ENCODE measurements around the gene AURKA. TPM values are rescaled to one million over a fixed set of nuclear protein-coding genes. Genes with fewer than 3 reads are reported as not detected.
"Not testable (repeated sequence)": the region's sequence is repeated elsewhere in the genome, so short reads cannot be mapped to it uniquely, and the experiment has no call there.

AURKA gene
- total RNA-seq, 1 donor from 2014 or later = 14.3 TPM

DNA sequence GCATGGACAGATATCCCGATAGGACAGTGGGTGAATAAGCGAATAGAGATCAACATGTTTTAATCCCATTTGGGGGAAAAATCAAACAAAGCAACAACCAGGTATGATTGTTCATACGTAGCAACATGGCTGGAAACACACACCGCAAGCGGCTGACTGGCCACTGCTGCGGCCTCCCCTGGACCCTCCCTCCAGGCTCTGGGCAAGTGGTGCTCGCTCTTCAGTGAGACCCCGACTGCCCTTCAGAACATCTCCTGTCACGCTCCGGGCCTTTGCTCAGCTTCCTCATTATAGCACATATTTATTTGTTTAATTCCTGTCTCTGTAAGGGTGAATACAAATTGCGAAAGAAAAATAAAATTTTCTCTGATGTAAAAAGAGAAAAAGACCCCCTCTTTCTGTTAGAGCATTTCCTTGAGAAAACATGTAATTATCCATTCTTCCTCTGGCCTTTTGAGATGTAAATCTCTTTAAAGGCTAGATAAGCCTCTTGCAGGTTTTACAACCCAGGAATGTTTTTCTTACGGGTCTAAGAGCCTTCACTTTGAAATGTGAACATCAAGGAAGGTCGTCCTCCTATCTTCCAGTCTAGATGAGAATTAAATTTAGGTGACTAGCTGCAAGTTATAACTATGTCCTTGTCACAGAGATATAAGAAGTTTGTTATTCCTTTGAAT lies 44.2 kb downstream of the AURKA start:
- Mint-ChIP-seq H3K27ac (ENCODE audit: unreplicated experiment) (no peak overlapping the region), H3K4me3 (ENCODE audit: unreplicated experiment) (no peak overlapping the region), H3K27me3 (ENCODE audit: unreplicated experiment) (peaks cover 4% of the 10 kb centered on the region), H3K36me3 (ENCODE audit: low read depth, unreplicated experiment) (no peaks in the 10 kb centered on the region), H3K9me3 (ENCODE audit: unreplicated experiment) (no peaks in the 10 kb centered on the region), H3K4me1 (ENCODE audit: unreplicated experiment) (peaks cover 12% of the 10 kb centered on the region)
- TF ChIP-seq, protein P1, sequence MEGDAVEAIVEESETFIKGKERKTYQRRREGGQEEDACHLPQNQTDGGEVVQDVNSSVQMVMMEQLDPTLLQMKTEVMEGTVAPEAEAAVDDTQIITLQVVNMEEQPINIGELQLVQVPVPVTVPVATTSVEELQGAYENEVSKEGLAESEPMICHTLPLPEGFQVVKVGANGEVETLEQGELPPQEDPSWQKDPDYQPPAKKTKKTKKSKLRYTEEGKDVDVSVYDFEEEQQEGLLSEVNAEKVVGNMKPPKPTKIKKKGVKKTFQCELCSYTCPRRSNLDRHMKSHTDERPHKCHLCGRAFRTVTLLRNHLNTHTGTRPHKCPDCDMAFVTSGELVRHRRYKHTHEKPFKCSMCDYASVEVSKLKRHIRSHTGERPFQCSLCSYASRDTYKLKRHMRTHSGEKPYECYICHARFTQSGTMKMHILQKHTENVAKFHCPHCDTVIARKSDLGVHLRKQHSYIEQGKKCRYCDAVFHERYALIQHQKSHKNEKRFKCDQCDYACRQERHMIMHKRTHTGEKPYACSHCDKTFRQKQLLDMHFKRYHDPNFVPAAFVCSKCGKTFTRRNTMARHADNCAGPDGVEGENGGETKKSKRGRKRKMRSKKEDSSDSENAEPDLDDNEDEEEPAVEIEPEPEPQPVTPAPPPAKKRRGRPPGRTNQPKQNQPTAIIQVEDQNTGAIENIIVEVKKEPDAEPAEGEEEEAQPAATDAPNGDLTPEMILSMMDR (IDR thresholded peaks at IDR 0.05; ENCODE audit: unreplicated experiment) = no peak
- no peak for DNase-seq (ENCODE audit: low spot score)

- no peak for DNase-seq (ENCODE audit: low spot score)
- Mint-ChIP-seq H3K27ac (ENCODE audit: unreplicated experiment) (no peak overlapping the region), H3K4me3 (ENCODE audit: unreplicated experiment) (no peak overlapping the region), H3K9me3 (ENCODE audit: unreplicated experiment) (no peaks in the 10 kb centered on the region), H3K4me1 (ENCODE audit: unreplicated experiment) (peaks cover 12% of the 10 kb centered on the region), H3K36me3 (ENCODE audit: low read depth, unreplicated experiment) (no peaks in the 10 kb centered on the region), H3K27me3 (ENCODE audit: unreplicated experiment) (peaks cover 4% of the 10 kb centered on the region)
- TF ChIP-seq, protein P1 (IDR thresholded peaks at IDR 0.05; ENCODE audit: unreplicated experiment) = no peak
Measured at GRCh38 chr20:56345911-56346310, 46.1 kb downstream of the AURKA start.

DNA sequence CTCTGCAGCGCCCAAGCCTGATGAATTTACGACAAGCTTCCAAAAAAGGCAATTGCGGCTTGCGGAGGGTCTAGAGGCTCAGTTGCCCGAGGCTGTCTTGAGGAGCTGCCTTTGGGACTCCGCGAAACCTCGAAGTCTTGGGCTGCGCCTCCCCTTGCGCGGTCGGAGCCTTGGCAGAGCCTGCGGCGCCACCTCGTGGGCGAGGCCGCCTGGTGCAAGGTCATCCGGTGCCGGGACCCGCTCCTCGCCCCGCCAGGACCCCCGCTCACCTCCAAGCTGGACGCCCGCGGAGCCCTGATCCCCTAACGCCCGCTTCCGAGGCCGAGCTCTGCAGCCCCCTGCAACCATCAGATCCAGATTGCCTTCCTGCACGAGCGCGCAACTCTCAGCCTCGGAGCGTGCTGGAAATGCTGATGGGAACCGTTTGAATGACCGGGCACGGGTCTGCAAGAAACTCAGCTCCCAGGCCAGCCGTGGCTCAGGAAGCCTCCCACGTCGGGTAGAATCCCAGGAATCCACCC lies 48.1 kb downstream of the AURKA start:
- TF ChIP-seq, protein P1 (IDR thresholded peaks at IDR 0.05; ENCODE audit: unreplicated experiment) = peak; percentile 88
- H3K36me3 Mint-ChIP-seq (ENCODE audit: low read depth, unreplicated experiment) = no peaks in the 10 kb centered on the region
- peak; percentile 80 for DNase-seq (ENCODE audit: low spot score)
- no peak overlapping the region for H3K4me3 Mint-ChIP-seq (ENCODE audit: unreplicated experiment)
- H3K4me1 Mint-ChIP-seq (ENCODE audit: unreplicated experiment) = peaks cover 12% of the 10 kb centered on the region
- H3K27ac Mint-ChIP-seq (ENCODE audit: unreplicated experiment) = no peak overlapping the region
- H3K27me3 Mint-ChIP-seq (ENCODE audit: unreplicated experiment) = peaks cover 5% of the 10 kb centered on the region
- H3K9me3 Mint-ChIP-seq (ENCODE audit: unreplicated experiment) = peaks cover under 1% of the 10 kb centered on the region

- peaks cover 5% of the 10 kb centered on the region for H3K27me3 Mint-ChIP-seq (ENCODE audit: unreplicated experiment)
- no peak overlapping the region for H3K27ac Mint-ChIP-seq (ENCODE audit: unreplicated experiment)
- no peak overlapping the region for H3K4me3 Mint-ChIP-seq (ENCODE audit: unreplicated experiment)
- H3K36me3 Mint-ChIP-seq (ENCODE audit: low read depth, unreplicated experiment) = no peaks in the 10 kb centered on the region
- peaks cover 5% of the 10 kb centered on the region for H3K4me1 Mint-ChIP-seq (ENCODE audit: unreplicated experiment)
- TF ChIP-seq, protein P1 (IDR thresholded peaks at IDR 0.05; ENCODE audit: unreplicated experiment) = no peak
- H3K9me3 Mint-ChIP-seq (ENCODE audit: unreplicated experiment) = peaks cover 8% of the 10 kb centered on the region
- DNase-seq (ENCODE audit: low spot score) = no peak
Measured at GRCh38 chr20:56342783-56343182, 49.2 kb downstream of the AURKA start.

DNA sequence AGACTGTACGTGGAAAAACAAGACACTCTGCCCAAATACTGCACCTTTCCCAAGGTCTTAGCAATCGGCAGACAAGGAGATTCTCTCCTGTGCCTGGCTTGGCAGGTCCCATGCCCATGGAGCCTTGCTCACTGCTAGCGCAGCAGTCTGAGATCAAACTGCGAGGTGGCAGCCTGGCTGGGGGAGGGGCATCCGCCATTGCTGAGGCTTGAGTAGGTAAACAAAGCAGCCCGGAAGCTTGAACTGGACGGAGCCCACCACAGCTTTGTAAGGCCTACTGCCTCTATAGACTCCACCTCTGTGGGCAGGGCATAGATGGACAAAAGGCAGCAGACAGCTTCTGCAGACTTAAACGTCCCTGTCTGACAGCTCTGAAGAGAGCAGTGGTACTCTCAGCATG lies 55.3 kb downstream of the AURKA start:
- H3K9me3 Mint-ChIP-seq (ENCODE audit: unreplicated experiment) = peaks cover 29% of the 10 kb centered on the region

More for the DNA sequence above, 55.3 kb downstream of the AURKA start:
- not testable (repeated sequence) for DNase-seq (ENCODE audit: low spot score); H3K27ac Mint-ChIP-seq (ENCODE audit: unreplicated experiment); H3K4me1 Mint-ChIP-seq (ENCODE audit: unreplicated experiment); H3K4me3 Mint-ChIP-seq (ENCODE audit: unreplicated experiment); H3K36me3 Mint-ChIP-seq (ENCODE audit: low read depth, unreplicated experiment); H3K27me3 Mint-ChIP-seq (ENCODE audit: unreplicated experiment)

All from endothelial cell (in vitro differentiated cells).